OCI-LY7 (cell line): ENCODE data around the gene FERMT2. TPM values are rescaled to one million over a fixed set of nuclear protein-coding genes. Genes with fewer than 3 reads are reported as not detected.

ENCODE experiments used
- BruUV-seq: library from RNA; stranded (reverse); fragments of 400-500 nt; replicated peaks from 2 replicates; lab custom pipeline; 2021; lab: Mats Ljungman, UMichigan
- CTCF ChIA-PET: fragments of 300-600 bp; sonication (Branson Sonifier 250); formaldehyde crosslinking; loops from one replicate; lab custom pipeline; 2022; ENCODE audit warnings: antibody characterized with exemption; ENCODE audit not compliant: unreplicated experiment; lab: Charles Lee
- POLR2A ChIA-PET: fragments of 300-600 bp; sonication (Branson Sonifier 250); formaldehyde crosslinking; loops from one replicate; lab custom pipeline; 2022; ENCODE audit warnings: antibody characterized with exemption; lab: Charles Lee
- DNase-seq: peaks from one replicate; pipeline ENCODE4 v3.0.0-alpha.2; 2015; ENCODE audit warnings: low spot score
- H2AFZ ChIP-seq: fragments of 200-600 bp; sonication (generic), shearing (Covaris generic); 2 replicates; pipeline ENCODE4 v1.6.1; 2014; ENCODE audit warnings: mild to moderate bottlenecking, antibody characterized with exemption, low read length, moderate library complexity
- H3K27ac ChIP-seq: fragments of 200-600 bp; sonication (generic); 2 replicates; pipeline ENCODE4 v1.5.1; 2014; ENCODE audit warnings: mixed run types, low read depth, mild to moderate bottlenecking, moderate library complexity, low read length, inconsistent platforms; ENCODE audit not compliant: poor library complexity, severe bottlenecking
- H3K36me3 ChIP-seq: fragments of 200-600 bp; sonication (generic); 2 replicates; pipeline ENCODE4 v1.6.1; 2014; ENCODE audit warnings: mild to moderate bottlenecking, antibody characterized with exemption, low read length, moderate library complexity, mixed read lengths; ENCODE audit not compliant: insufficient read depth
- H3K4me1 ChIP-seq: fragments of 200-600 bp; sonication (generic); 2 replicates; pipeline ENCODE4 v1.5.1; 2014; ENCODE audit warnings: mild to moderate bottlenecking, low read length; ENCODE audit not compliant: insufficient read depth, poor library complexity, severe bottlenecking
- H3K4me2 ChIP-seq: fragments of 200-600 bp; sonication (generic); 2 replicates; pipeline ENCODE4 v1.6.1; 2014; ENCODE audit warnings: mild to moderate bottlenecking, low read length
- H3K4me3 ChIP-seq: fragments of 200-600 bp; sonication (generic); 2 replicates; pipeline ENCODE4 v1.5.1; 2014; ENCODE audit warnings: mild to moderate bottlenecking, low read depth, low read length; ENCODE audit not compliant: poor library complexity, severe bottlenecking
- H3K79me2 ChIP-seq: fragments of 200-600 bp; sonication (generic); 2 replicates; pipeline ENCODE4 v1.6.1; 2016; ENCODE audit warnings: low read depth, mild to moderate bottlenecking, low read length, moderate library complexity, mixed read lengths; ENCODE audit not compliant: insufficient read depth
- H3K9me2 ChIP-seq: fragments of 200-600 bp; sonication (generic); 2 replicates; pipeline ENCODE4 v1.6.1; 2016; ENCODE audit warnings: mild to moderate bottlenecking, low read length, mixed read lengths; ENCODE audit not compliant: insufficient read depth
- H3K9me3 ChIP-seq: fragments of 200-600 bp; sonication (generic); 2 replicates; pipeline ENCODE4 v1.6.1; 2014; ENCODE audit warnings: mild to moderate bottlenecking, mixed run types, low read length, mixed read lengths
- H4K20me1 ChIP-seq: fragments of 200-600 bp; sonication (generic); 2 replicates; pipeline ENCODE4 v1.6.1; 2014; ENCODE audit warnings: mild to moderate bottlenecking, antibody characterized with exemption, low read length, moderate library complexity, mixed read lengths; ENCODE audit not compliant: insufficient read depth
- CTCF ChIP-seq: fragments of 200-600 bp; sonication (generic); conservative IDR thresholded peaks from 2 replicates; pipeline ENCODE4 v1.5.1; 2014; ENCODE audit warnings: mild to moderate bottlenecking, antibody characterized with exemption, low read length, moderate library complexity, mixed read lengths
- EZH2phosphoT487 ChIP-seq: fragments of 200-600 bp; sonication (generic); IDR thresholded peaks from 2 replicates; pipeline ENCODE4 v1.6.1; 2018; ENCODE audit warnings: low read depth, borderline replicate concordance, mild to moderate bottlenecking, mixed run types, antibody characterized with exemption, low read length, moderate library complexity, mixed read lengths
- intact Hi-C: fragments of 100-400 bp; cut with micrococcal nuclease; formaldehyde crosslinking; loops from one replicate; pipeline ENCODE4 v1.10.0; 2022; ENCODE audit not compliant: unreplicated experiment
- total RNA-seq, 2 experiments: library from RNA; depleted of rRNA in 1 of 2; stranded (reverse); fragments of >200 nt in 1 of 2; shearing (Covaris generic) in 1 of 2; gene quantifications; 2 replicates each; pipeline ENCODE4 v1.2.3, GENCODE V29; 2014 to 2022

FERMT2 gene
- total RNA-seq, 2 experiments from 2014 or later = not detected

- Histone ChIP-seq H3K27ac (no peak overlapping the region), H3K9me3 (no peaks in the 10 kb centered on the region), H4K20me1 (no peaks in the 10 kb centered on the region), H3K4me1 (no peaks in the 10 kb centered on the region), H3K79me2 (no peaks in the 10 kb centered on the region), H2AFZ (no peak overlapping the region), H3K4me2 (no peak overlapping the region), H3K9me2 (no peaks in the 10 kb centered on the region), H3K4me3 (no peak overlapping the region), H3K36me3 (no peaks in the 10 kb centered on the region)
- ChIA-PET CTCF (no interaction called here), POLR2A (no interaction called here)
- BruUV-seq = no TSS peak
- TF ChIP-seq EZH2phosphoT487 = no peak
- no peak for TF ChIP-seq CTCF
- no peak for DNase-seq
- intact Hi-C loops = no loop called here
These were observed 75.1 kb downstream of the FERMT2 start for GRCh38 chr14:52875707-52876106.

- Histone ChIP-seq H4K20me1 (no peaks in the 10 kb centered on the region), H3K79me2 (no peaks in the 10 kb centered on the region), H3K36me3 (no peaks in the 10 kb centered on the region), H3K4me3 (no peak overlapping the region), H3K9me3 (no peaks in the 10 kb centered on the region), H3K4me1 (no peaks in the 10 kb centered on the region), H3K9me2 (no peaks in the 10 kb centered on the region), H2AFZ (no peak overlapping the region), H3K27ac (no peak overlapping the region), H3K4me2 (no peak overlapping the region)
- ChIA-PET CTCF (no interaction called here), POLR2A (interaction anchor here (0.7 kb wide), 1 partner anchor 8 kb away, joined by 3 read pairs; no protein-coding TSS in a partner anchor)
- intact Hi-C loops = no loop called here
- DNase-seq = no peak
- no TSS peak for BruUV-seq
- no peak for TF ChIP-seq EZH2phosphoT487
- no peak for TF ChIP-seq CTCF
These were observed 76.5 kb downstream of the FERMT2 start for GRCh38 chr14:52874389-52874788.

GRCh38 chr14:52873694-52874093, 77.2 kb downstream of the FERMT2 start:
- no peaks in the 10 kb centered on the region for H3K79me2 ChIP-seq
- intact Hi-C loops = no loop called here
- ChIA-PET POLR2A (interaction anchor here (0.5 to 1.4 kb wide), 3 partner anchors 9 to 36 kb away, joined by 3 to 4 read pairs (median 3); no protein-coding TSS in a partner anchor), CTCF (no interaction called here)
- no peaks in the 10 kb centered on the region for H3K9me3 ChIP-seq
- no peak for DNase-seq
- no peak overlapping the region for H2AFZ ChIP-seq
- no peaks in the 10 kb centered on the region for H4K20me1 ChIP-seq
- H3K36me3 ChIP-seq = no peaks in the 10 kb centered on the region
- no peak overlapping the region for H3K27ac ChIP-seq
- TF ChIP-seq CTCF = no peak
- BruUV-seq = no TSS peak
- no peaks in the 10 kb centered on the region for H3K4me1 ChIP-seq
- H3K9me2 ChIP-seq = no peaks in the 10 kb centered on the region
- H3K4me2 ChIP-seq = no peak overlapping the region
- H3K4me3 ChIP-seq = no peak overlapping the region
